Suprapubic skin (tissue), 4 donors: ENCODE measurements around the gene CEP57. TPM values are rescaled to one million over a fixed set of nuclear protein-coding genes. Genes with fewer than 3 reads are reported as not detected.
"Not testable (repeated sequence)": the region's sequence is repeated elsewhere in the genome, so short reads cannot be mapped to it uniquely, and the experiment has no call there.

ENCODE experiments used
- DNase-seq, 2 donors: peaks; one replicate each; pipeline ENCODE4 v3.0.0-alpha.2; 2019; ENCODE audit warnings: low spot score in 2 of 2
- H3K27ac ChIP-seq: fragments of 200-600 bp; sonication (generic); one replicate; pipeline ENCODE4 v1.5.1; 2019
- H3K27me3 ChIP-seq: fragments of 200-600 bp; sonication (generic); one replicate; pipeline ENCODE4 v1.5.1; 2019
- H3K36me3 ChIP-seq: fragments of 200-600 bp; sonication (generic); one replicate; pipeline ENCODE4 v1.5.1; 2019
- H3K4me1 ChIP-seq: fragments of 200-600 bp; sonication (generic); one replicate; pipeline ENCODE4 v1.5.1; 2019
- H3K4me3 ChIP-seq: fragments of 200-600 bp; sonication (generic); one replicate; pipeline ENCODE4 v1.5.1; 2019; ENCODE audit warnings: mild to moderate bottlenecking
- H3K9me3 ChIP-seq: fragments of 200-600 bp; sonication (generic); one replicate; pipeline ENCODE4 v1.5.1; 2019
- CTCF ChIP-seq, 2 donors: fragments of 200-600 bp in 1 of 2; fragments of 450-650 bp in 1 of 2; sonication (generic) in 1 of 2; IDR thresholded peaks; one replicate each; pipeline ENCODE4 v1.5.1; 2016 to 2019; ENCODE audit warnings: antibody characterized with exemption in 2 of 2, mild to moderate bottlenecking in 1 of 2, moderate library complexity in 1 of 2
- EP300 ChIP-seq: sonication (generic); formaldehyde crosslinking; IDR thresholded peaks from one replicate; pipeline ENCODE4 v1.6.1; 2017; ENCODE audit warnings: antibody characterized with exemption
- POLR2A ChIP-seq, 2 donors: fragments of 450-650 bp; IDR thresholded peaks; one replicate each; pipeline ENCODE4 v1.6.1; 2017; ENCODE audit warnings: antibody characterized with exemption in 2 of 2, mild to moderate bottlenecking in 2 of 2, moderate library complexity in 2 of 2
- POLR2AphosphoS5 ChIP-seq, 3 donors: sonication (generic); formaldehyde crosslinking; IDR thresholded peaks; one replicate each; pipeline ENCODE4 v1.6.1; 2017; ENCODE audit warnings: antibody characterized with exemption in 3 of 3
- WGBS: methylation state at CpG from one replicate; pipeline ENCODE4 v1.1.5; 2018; 5-methylcytosine and 5-hydroxymethylcytosine counted together
- total RNA-seq, 4 donors: library from RNA; depleted of rRNA; stranded (reverse); fragments of >200 nt; gene quantifications; one replicate each; pipeline ENCODE4 v1.1.0, GENCODE V29; 2016

Gene CEP57
- total RNA-seq, 4 donors from 2014 or later, result 20.7 to 80.9 (median 30.1) TPM

GRCh38 chr11:95799546-95799945 is 9.2 kb downstream of the CEP57 start:
- peaks cover 13% of the 10 kb centered on the region for H3K36me3 ChIP-seq
- H3K4me3 ChIP-seq, result no peak overlapping the region
- H3K27ac ChIP-seq, result no peak overlapping the region
- no peaks in the 10 kb centered on the region for H3K9me3 ChIP-seq
- no peaks in the 10 kb centered on the region for H3K4me1 ChIP-seq
- DNase-seq, result no peak
- no peaks in the 10 kb centered on the region for H3K27me3 ChIP-seq
- 72% methylated on average over 1 of the region's 1 CpG for WGBS
- TF ChIP-seq EP300, result no peak
- TF ChIP-seq CTCF (IDR thresholded peaks at IDR 0.05), result no peak
- TF ChIP-seq POLR2AphosphoS5 (IDR thresholded peaks at IDR 0.05), result no peak
- no peak for TF ChIP-seq POLR2A (IDR thresholded peaks at IDR 0.05)

DNA sequence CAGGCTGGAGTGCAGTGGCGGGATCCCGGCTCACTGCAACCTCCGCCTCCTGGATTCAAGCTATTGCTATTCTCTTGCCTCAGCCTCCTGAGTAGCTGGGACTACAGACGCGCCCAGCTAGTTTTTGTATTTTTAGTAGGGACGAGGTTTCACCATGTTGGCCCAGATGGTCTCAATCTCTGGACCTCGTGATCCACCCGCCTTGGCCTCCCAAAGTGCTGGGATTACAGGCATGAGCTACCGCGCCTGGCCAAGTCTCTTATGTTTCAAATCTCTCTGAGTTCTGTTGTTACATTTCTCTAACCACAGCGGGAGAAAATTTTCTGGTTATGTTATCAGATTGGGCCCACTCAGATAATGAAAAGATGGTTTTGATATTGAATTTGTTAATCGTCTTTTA is 10.1 kb downstream of the CEP57 start:
- Histone ChIP-seq H3K4me3 (no peak overlapping the region), H3K4me1 (no peaks in the 10 kb centered on the region), H3K9me3 (no peaks in the 10 kb centered on the region), H3K27me3 (no peaks in the 10 kb centered on the region), H3K27ac (no peak overlapping the region), H3K36me3 (peaks cover 13% of the 10 kb centered on the region)
- TF ChIP-seq CTCF (IDR thresholded peaks at IDR 0.05) (no peak), EP300 (no peak), POLR2A (IDR thresholded peaks at IDR 0.05) (no peak), POLR2AphosphoS5 (IDR thresholded peaks at IDR 0.05) (no peak)
- WGBS, result 90% methylated on average over 12 of the region's 12 CpGs
- DNase-seq, result no peak

DNA sequence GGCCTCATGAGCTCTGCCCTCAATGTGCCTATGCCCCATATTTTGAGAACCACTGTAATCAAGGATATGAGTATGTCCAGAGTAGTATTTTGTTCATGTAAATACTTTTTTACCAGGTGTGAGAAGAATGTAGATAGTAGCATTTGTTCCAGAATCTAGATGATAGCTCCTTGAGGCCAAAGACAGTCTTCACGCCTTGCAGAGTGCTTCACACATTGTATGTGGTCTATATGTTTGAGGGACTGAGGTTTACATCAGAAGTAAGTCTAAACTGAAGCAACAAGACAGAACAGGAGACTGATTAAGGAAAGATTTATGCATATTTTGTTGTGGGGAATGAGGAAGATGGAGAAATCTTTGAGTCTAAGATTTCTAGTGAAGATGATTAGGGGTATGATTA is 12.5 kb downstream of the CEP57 start:
- H3K9me3 ChIP-seq, result no peaks in the 10 kb centered on the region
- no peak overlapping the region for H3K27ac ChIP-seq
- H3K4me3 ChIP-seq, result no peak overlapping the region
- H3K4me1 ChIP-seq, result no peaks in the 10 kb centered on the region
- TF ChIP-seq CTCF (IDR thresholded peaks at IDR 0.05) (no peak), EP300 (no peak), POLR2AphosphoS5 (IDR thresholded peaks at IDR 0.05) (no peak), POLR2A (IDR thresholded peaks at IDR 0.05) (no peak)
- peaks cover 22% of the 10 kb centered on the region for H3K36me3 ChIP-seq
- H3K27me3 ChIP-seq, result no peaks in the 10 kb centered on the region
- WGBS, result 100% methylated on average over 1 of the region's 1 CpG
- no peak for DNase-seq

- Histone ChIP-seq H3K27ac (no peak overlapping the region), H3K4me1 (no peaks in the 10 kb centered on the region), H3K4me3 (no peak overlapping the region), H3K36me3 (peaks cover 22% of the 10 kb centered on the region), H3K27me3 (no peaks in the 10 kb centered on the region), H3K9me3 (no peaks in the 10 kb centered on the region)
- WGBS, result 96% methylated on average over 2 of the region's 2 CpGs
- no peak for TF ChIP-seq POLR2A (IDR thresholded peaks at IDR 0.05)
- no peak for TF ChIP-seq POLR2AphosphoS5 (IDR thresholded peaks at IDR 0.05)
- TF ChIP-seq CTCF (IDR thresholded peaks at IDR 0.05), result no peak
- TF ChIP-seq EP300, result no peak
- no peak for DNase-seq
Measured at GRCh38 chr11:95803973-95804372, 13.7 kb downstream of the CEP57 start.

- no peak for TF ChIP-seq POLR2A (IDR thresholded peaks at IDR 0.05)
- 91% methylated on average over 2 of the region's 2 CpGs for whole genome bisulfite sequencing
- H3K36me3 ChIP-seq, result peaks cover 12% of the 10 kb centered on the region
- DNase-seq, result no peak
- no peak overlapping the region for H3K27ac ChIP-seq
- no peaks in the 10 kb centered on the region for H3K4me1 ChIP-seq
- no peak overlapping the region for H3K4me3 ChIP-seq
- H3K27me3 ChIP-seq, result no peaks in the 10 kb centered on the region
- no peaks in the 10 kb centered on the region for H3K9me3 ChIP-seq
Measured at GRCh38 chr11:95805869-95806268, 15.6 kb downstream of the CEP57 start.

DNA sequence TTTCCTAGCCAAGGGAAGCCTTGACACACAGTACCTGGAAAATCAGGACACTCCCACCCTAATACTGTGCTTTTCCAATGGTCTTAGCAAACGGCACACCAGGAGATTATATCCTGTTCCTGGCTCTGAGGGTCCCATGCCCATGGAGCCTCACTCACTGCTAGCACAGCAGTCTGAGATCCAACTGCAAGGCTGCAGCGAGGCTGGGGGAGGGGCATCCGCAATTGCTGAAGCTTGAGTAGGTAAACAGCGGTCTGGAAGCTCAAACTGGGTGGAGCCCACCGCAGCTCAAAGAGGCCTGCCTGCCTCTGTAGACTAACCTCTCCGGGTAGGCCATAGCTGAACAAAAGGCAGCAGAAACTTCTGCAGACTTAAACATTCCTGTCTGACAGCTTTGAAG is 16.2 kb downstream of the CEP57 start:
- not testable (repeated sequence) for H3K9me3 ChIP-seq, DNase-seq, H3K4me3 ChIP-seq, H3K27me3 ChIP-seq, H3K4me1 ChIP-seq, H3K27ac ChIP-seq
- peaks cover 12% of the 10 kb centered on the region for H3K36me3 ChIP-seq
- WGBS, result 100% methylated on average over 3 of the region's 6 CpGs

GRCh38 chr11:95811052-95811451 is 20.8 kb downstream of the CEP57 start:
- H3K27me3 ChIP-seq, H3K9me3 ChIP-seq, H3K4me1 ChIP-seq, H3K27ac ChIP-seq, DNase-seq, H3K4me3 ChIP-seq: not testable (repeated sequence)
- WGBS, result 87% methylated on average over 4 of the region's 4 CpGs
- H3K36me3 ChIP-seq, result peaks cover 13% of the 10 kb centered on the region
